K562 (cell line): ENCODE data around the gene SLC2A13.

Experiments used
- BRCA1 ChIP-seq, 2 experiments: fragments of 450-650 bp in 1 of 2; sonication (generic) in 1 of 2; formaldehyde crosslinking in 1 of 2; IDR thresholded peaks; 2 replicates each; pipeline versions ENCODE4 v1.5.0 to v1.6.1; 2017 to 2020; ENCODE audit warnings: mild to moderate bottlenecking in 1 of 2, missing genetic modification reagents in 1 of 2
- CAMTA2 ChIP-seq: fragments of 250-450 bp; sonication (Bioruptor Pico); conservative IDR thresholded peaks from 2 replicates; pipeline ENCODE4 v1.5.1; 2022
- HDAC3 ChIP-seq: fragments of 450-650 bp; IDR thresholded peaks from 2 replicates; pipeline ENCODE4 v1.6.1; 2018; ENCODE audit warnings: borderline replicate concordance, mild to moderate bottlenecking, moderate library complexity; ENCODE audit not compliant: partially characterized antibody
- HNRNPL ChIP-seq: fragments of 200-400 bp; formaldehyde crosslinking; IDR thresholded peaks from 2 replicates; pipeline ENCODE4 v1.6.1; 2017; ENCODE audit warnings: low read depth, mild to moderate bottlenecking, low read length
- LARP7 ChIP-seq: fragments of 450-650 bp; IDR thresholded peaks from 2 replicates; pipeline ENCODE4 v1.6.1; 2016
- TBP ChIP-seq: optimal IDR thresholded peaks from 2 replicates; pipeline ENCODE3; 2011; ENCODE audit warnings: low read depth, low read length, improper control_type of control experiment
- TGIF2 ChIP-seq: sonication (generic); formaldehyde crosslinking; IDR thresholded peaks from 2 replicates; pipeline ENCODE4 v1.8.1; 2022; ENCODE audit warnings: mild to moderate bottlenecking, missing genetic modification reagents, moderate library complexity
- TF ChIP-seq, protein P1 (sequence below), 3 experiments: IDR thresholded peaks in 2 of 3; conservative IDR thresholded peaks in 1 of 3; 2 replicates each; pipeline ENCODE4 v1.5.1; 2011 to 2012; ENCODE audit warnings: low read length in 3 of 3, mild to moderate bottlenecking in 3 of 3, control low read depth in 2 of 3, improper control_type of control experiment in 1 of 3, inconsistent platforms in 1 of 3, low read depth in 1 of 3, mixed read lengths in 1 of 3, moderate library complexity in 1 of 3; ENCODE audit not compliant: insufficient read depth in 2 of 3

DNA sequence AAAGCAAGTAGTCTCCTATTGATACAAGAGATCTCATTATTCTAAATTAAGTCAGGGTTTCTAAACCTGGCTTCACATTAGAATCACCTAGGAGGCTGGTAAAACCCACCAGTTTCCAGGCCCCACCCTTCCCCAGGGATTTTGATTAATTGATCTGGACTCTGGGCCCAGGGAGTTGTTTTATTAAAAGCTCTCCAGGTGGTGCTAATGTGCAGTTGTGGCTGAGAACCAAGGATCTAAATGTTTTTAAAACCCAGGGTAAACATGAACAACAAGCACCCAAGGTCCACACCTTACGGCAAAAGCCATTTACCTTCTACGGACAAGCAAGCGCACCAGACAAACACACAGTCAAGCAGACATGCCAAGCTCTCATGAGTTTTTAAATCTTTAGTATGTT lies 73.9 kb downstream of the SLC2A13 start:
- TF ChIP-seq TBP = no peak
- TF ChIP-seq CAMTA2 (CRISPR knock-in tag) = no peak
- TF ChIP-seq, protein P1, sequence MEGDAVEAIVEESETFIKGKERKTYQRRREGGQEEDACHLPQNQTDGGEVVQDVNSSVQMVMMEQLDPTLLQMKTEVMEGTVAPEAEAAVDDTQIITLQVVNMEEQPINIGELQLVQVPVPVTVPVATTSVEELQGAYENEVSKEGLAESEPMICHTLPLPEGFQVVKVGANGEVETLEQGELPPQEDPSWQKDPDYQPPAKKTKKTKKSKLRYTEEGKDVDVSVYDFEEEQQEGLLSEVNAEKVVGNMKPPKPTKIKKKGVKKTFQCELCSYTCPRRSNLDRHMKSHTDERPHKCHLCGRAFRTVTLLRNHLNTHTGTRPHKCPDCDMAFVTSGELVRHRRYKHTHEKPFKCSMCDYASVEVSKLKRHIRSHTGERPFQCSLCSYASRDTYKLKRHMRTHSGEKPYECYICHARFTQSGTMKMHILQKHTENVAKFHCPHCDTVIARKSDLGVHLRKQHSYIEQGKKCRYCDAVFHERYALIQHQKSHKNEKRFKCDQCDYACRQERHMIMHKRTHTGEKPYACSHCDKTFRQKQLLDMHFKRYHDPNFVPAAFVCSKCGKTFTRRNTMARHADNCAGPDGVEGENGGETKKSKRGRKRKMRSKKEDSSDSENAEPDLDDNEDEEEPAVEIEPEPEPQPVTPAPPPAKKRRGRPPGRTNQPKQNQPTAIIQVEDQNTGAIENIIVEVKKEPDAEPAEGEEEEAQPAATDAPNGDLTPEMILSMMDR (IDR thresholded peaks at IDR 0.05 in 2 of 3, conservative IDR thresholded peaks at IDR 0.05 in 1 of 3; ENCODE audit: insufficient read depth in 2 of 3, low read depth in 1 of 3, low read length in 3 of 3) = peak in 1 of 3 experiments; percentile 15; a peak in 1 of 6 replicates
- TF ChIP-seq HDAC3 = no peak
- TF ChIP-seq LARP7 = no peak
- TF ChIP-seq HNRNPL = no peak
- TF ChIP-seq TGIF2 (CRISPR knock-in tag) = no peak
- TF ChIP-seq BRCA1 (IDR thresholded peaks at IDR 0.05) = no peak
- TF ChIP-seq BRCA1 (CRISPR knock-in tag; IDR thresholded peaks at IDR 0.05) = no peak
